HS-5 (cell line): ENCODE measurements around the gene ABHD16A.

Experiments
- DNase-seq: peaks from one replicate; pipeline ENCODE4 v3.0.0-alpha.2; 2012; ENCODE audit warnings: low read depth

ABHD16A gene

DNA sequence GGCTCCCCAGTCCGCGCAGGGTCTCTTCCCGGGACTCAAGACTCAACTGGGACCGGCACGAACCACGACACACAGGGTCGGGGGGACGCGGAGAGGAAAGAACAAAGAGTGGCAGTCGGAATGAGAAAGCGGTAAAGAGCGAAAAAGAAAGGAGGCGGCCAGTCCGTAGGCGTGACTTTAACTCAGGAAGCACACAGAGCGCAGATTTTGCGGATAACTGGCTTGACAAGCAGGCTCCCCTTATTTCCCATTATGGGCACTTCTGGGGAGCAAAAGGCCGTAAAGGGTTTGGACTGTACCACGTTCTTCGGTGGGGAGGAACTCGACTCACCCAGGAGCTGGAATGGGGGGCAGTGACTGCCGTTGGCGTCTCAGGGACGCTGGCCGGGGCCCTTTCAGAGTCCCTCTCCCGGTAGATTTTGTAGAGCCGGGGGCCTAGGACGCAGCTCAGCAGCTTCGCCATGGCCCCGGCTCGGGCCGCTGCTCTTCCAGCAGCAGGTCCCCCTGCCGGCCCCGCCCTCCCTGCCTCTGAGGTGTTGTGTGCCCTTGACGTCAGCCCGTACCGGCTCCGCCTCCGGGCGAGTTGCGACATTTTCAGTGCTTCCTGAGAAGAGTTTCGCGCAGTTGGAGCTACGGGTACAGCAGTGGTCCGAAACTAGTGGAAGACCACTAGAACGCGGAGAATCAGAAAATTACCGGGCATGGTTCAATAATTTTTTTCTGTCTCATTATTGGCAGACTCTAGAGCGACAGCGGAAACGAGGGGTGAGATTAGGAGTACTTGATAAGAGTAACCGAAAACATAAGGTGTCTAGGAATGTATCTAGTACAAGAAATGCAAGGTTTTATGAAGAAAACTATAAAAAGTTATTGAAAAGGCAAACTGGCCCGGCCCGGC lies at the start of gene ABHD16A:
ABHD16A (minus strand) TSS at position 506 of the 898 bp plus-strand sequence; CDS start at position 463, 43 bp downstream.
- DNase-seq: peak; percentile 94

DNA sequence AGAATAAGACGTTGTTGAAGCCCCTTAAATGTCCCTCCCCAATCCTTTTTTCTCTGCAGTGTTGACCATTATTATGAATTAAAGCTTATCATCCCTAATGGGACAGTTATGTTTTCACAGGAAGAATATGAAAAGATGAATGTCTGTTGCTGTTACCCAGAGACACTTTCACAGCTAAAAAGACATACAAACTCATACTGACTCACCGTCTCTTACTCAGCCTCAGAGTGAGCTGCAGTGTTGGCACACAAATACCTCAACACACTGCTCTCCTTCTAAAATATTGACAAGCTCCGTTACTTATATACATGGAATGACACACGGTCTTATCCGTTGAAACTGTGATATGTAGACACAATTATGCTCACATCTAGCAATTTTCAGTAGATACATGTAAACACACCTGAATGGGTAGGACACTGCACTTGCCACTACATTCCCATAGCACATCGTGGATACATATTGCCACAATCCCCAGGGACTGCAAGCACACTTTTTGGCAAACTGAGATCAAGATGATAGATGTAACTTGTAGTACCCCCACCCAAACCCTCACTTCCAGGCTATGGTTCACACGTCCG lies 49.7 kb upstream of the ABHD16A start:
- no peak for DNase-seq

DNA sequence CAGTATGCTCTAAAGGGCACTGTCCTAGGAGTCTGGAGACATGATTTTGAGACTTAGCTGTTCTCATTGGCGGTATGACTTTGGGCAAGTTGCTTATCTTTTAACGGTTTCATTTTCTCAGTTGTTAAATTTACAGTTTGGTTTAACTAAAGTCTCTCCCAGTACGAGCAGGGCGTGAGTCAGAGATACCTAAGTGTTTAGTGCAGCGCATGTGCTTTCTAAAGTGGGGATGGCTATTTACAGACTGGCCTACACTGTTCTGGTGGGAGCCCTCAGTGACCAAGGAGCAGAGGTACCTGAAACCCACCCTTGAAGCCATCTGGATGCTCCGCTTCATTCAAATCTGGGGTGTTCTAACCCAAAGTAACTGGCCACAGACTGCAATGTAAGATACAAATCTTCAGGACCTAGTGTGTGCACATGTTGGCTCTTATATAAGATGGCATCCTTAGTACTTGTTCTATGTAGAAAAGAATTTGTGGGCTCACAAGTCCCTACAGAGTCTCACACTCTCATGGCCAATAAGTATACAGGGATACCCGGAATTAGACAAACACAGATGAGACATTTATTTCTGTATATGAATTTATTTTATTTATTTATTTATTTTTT lies 47.4 kb upstream of the ABHD16A start:
- no peak for DNase-seq

DNA sequence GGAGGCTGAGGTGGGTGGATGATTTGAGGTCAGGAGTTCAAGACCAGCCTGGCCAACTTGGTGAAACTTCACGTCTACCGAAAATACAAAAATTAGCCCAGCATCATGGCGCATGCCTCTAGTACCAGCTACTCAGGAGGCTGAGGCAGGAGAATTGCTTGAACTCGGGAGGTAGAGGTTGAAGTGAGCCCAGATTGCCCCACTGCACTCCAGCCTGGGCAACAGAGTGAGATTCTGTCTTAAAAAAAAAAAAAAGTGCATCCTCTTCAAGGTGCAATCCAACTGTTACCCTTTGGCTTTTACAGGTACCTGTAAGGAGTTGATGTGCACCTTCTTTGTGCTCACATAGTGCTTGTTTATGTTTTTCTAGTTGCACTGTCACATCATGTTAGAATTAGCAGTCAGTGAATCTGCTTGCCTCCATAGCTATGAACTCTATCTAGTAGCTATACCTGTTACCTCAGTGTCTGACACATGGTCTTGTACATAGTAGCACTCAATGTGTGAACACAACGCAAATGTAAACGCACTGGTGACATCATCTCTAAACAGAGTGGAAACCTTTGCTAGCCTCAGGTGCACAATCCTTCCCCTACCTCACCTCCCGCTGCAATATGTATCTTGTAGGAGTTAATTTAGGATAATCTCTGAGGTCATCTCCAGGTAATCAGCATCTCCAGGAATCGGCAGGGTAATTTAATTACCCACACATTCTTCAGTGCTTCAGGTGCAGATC lies 46.3 kb upstream of the ABHD16A start:
- no peak for DNase-seq

DNA sequence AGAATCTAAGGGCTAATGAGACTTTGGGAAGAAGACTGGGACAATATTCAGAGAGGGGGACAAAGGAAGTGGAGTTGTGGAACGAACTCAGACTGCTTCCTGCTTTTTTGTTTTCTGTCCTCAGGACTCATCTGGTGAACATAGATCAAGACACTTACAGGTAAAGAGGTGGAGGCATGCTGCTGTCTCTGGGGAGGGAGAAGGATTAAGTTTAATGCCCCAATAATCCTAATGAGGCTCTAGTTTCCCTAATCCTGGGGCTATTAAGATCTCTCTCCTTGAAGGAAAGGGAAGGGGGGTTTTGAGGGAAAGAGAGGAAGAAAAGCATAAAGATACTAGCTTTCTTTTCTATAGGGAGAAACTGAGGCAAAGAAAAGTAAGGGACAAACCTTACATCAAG lies 41.3 kb upstream of the ABHD16A start:
- no peak for DNase-seq

DNA sequence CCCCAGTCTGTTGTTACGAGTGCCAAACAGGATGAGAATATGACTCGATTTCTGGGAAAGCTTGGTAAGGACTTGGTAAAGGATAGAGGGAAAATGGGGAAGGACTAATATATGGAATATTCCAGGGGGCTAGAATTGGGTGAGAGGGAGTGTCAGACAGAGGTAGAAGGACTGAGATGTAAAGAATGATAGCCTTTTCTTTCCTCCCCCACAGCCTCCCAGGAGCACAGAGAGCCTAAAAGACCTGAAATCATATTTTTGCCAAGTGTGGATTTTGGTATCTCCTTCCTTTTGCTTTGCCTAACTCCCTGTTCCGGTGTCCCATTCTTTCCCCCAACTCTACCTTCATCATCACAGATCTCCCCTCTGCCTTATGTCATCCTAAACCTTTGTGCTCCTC lies 39.8 kb upstream of the ABHD16A start:
- DNase-seq: no peak

DNA sequence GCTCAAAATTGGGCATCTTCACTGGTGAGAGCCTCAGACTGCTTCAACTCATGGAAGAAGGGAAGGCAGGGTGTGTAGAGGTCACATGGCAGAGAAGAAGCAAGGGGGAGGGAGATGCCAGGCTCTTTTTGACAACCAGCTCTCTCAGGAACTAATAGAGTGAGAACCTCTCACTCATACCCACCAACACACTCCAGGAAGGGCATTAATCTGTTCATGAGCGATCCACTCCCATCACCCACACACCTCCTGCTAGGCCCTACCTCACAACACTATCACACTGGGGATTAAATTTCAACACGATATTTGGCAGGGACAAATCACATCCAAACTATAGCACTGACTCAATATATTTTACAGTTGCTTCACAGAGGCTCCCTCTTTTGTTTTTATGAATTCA lies 38.7 kb upstream of the ABHD16A start:
- no peak for DNase-seq

DNA sequence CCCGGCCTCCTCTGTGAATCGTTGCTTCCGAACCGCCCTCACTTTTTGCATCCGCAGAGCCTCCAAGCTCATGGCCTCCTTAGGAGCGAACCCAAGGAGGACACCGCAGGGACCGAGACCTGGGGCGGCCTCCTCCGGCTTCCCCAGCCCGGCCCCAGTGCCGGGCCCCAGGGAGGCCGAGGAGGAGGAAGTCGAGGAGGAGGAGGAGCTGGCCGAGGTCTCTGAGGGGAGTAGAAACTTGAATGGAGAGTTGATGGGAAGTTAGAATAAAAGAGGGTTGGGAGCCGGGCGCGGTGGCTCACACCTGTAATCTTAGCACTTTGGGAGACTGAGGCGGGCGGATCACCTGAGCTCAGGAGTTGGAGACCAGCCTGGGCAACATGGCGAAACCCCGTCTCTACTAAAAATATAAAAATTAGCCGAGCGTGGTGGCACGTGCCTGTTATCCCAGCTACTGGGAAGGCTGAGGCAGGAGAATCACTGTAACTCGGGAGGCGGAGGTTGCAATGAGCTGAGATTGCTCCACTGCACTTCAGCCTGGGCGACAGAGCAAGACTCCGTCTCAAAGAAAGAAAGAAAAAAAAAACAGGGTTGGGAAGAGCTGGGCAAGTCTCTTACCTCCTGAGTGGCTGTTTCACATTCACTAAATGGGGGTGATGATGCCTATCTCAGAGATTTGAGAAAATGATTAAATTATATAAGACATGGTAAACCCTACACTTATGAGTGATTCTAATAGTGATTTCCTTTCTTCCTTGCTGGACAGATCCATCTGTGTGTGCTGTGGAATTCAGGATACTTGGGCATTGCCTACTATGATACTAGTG lies 37.5 kb upstream of the ABHD16A start:
- DNase-seq: no peak

DNA sequence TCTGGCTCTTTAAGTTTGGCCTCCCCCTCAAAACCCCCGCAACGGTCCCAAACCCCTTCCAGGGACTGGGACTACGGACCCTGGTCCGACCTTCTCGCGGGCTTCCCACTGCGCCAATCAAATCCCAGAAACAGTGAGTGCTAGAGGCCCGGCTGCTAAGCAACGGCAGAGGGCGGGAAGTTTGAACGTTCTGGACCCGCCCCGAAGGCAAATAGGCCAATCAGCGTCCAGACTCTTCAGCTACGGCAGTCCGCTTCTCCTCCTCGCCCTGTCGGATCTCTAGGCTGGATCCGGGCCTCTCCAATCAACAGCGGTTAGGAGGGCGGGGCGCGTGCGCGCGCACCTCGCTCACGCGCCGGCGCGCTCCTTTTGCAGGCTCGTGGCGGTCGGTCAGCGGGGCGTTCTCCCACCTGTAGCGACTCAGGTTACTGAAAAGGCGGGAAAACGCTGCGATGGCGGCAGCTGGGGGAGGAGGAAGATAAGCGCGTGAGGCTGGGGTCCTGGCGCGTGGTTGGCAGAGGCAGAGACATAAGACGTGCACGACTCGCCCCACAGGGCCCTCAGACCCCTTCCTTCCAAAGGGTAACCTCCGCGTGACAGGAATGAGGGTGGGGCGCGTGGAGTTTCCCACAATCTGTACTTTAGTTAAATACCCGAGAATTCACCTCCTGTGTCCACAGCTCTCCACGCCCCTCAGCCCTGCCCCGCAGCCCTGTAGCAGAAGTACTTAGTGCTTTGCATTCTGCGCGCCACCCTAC lies 36.7 kb upstream of the ABHD16A start, which contains the start of gene MSH5:
MSH5 (plus strand) TSS at position 367 of the 758 bp plus-strand sequence. CDS start 462 bp downstream, outside the sequence.
- peak; percentile 97 for DNase-seq

DNA sequence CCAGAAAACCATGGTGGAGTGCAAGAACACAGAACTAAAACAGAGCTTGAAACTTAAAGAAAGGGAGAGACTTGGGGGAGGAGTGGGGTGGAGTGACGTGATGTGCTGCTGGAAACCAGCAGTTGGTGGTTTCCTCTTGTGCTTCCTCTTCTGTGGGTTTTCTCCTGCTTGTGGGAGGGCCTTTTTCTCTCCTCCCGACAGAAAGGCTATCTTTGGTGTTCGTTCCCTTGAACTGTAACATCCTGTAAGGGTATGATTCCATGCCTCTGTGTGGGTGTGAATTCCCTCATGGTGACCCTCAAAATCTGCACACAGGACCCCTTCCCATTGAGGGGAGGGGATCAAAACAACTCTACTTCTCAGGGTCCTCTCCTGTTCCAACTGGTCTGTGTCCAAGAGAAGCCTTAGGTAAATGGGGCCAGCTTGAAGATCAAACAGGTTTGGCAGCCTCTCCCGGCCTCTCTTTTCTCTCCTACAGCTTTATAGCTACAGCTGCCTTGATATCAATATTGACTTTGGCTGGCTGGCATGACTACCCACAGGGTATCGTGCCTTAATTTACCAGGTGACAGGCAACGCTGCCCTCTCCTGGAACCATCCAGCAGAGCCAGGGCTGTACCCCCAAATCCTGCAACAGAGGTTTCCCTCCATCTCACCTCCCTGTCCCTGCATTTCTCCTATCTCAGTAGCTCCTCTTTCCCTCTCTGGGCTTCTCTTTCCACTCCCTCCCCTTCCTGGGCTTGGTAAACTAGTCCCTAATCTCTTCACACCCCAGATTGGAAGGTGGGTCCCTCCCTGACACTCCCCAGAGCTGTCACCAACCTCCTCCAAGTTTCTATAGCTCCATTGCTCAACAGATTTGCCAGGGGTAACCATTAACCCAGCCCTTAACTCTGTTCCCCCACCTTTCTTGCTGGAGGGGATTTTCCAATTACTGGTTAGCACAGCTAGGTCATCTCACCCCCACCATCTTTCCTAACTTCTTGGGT lies 35.2 kb upstream of the ABHD16A start:
- peak; percentile 68 for DNase-seq

DNA sequence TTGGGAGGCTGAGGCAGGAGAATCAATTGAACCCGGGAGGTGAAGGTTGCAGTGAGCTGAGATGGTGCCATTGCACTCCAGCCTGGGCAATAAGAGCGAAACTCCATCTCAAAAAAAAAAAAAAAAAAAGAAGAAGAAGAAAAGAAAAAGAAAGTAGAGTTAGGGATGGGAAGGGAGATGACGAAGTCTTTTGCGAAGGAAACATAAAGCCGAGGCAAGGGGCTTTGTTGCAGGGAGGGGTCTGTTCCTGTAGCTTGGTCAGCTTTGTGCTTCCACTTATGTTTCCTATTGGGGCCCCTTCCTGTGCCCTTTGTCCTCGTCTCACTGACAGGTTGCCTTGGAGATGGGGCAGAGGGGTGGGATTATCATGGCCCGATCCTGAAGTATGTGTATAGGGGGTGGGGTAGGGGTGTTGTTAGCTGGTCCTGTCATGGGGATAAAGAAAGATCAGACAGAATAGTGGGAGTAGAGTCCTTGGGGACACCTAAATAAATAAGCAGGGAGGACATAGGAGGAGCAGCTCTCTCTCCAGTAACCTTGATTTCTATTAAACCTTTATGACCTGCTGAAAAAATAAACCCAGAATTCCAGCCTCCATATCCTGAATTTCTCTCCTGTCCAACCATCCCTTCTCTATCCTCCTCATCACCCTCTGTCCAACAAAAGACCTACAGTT lies 34.3 kb upstream of the ABHD16A start:
- DNase-seq: no peak

DNA sequence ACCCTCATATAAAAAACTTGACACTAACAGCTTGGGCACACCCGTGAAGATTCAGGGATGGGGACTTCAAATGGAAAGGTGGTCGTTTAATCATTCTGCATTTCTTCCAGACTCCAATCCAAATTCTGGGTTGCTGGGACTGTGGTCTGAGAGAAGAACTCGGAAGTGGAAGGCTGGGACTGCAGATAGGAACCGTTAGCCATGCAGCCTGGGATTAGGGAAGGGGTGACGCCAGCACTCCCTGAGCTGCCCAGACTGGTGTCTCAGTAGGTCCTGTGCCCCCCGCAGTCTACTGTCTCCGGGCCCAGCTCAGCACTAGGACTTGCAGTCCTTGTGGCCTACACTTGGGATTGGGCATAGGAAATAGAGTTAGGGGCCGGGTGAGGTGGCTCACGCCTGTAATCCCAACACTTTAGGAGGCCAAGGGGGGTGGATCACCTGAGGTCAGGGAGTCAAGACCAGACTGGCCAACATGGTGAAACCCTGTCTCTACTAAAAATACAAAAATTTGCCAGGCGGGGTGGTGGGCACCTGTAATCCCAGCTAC lies 33.7 kb upstream of the ABHD16A start:
- DNase-seq: no peak

DNA sequence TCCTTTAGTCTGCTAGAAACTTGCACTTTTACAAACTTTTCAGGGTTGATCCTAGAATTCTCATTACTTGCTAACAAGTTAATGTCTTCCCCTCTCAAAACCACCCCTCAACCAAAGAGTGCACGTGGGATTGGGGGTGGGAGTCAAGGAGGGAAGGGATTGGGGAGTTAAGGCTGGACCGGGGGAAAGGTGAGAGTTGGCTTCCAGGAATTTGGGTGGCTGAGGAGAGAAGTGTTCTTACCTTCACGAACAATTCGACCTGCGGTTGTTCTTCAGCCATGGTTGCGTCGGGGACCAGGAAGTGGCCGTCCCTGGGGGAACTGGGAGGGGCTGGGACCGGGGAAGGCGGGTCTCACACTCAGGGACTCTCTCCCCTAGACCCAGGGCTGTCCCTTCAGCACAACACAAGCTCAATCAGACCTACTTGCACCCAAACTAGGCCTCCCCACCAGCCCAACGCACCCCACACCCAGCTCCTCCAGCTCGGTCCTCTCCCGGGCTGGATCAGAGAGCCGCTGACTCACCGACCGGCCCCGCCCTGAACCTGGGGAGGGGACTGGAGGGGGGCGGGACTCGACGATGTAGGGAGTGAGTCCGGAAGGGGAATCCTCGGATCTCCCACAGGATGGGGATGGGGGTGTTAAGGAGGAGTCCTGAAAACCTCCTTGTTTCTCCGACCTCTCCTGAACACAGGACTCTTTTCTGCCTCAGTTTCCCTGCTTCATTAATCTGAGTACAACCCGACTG lies 33.1 kb upstream of the ABHD16A start, which contains the start of gene CLIC1:
CLIC1 (minus strand) TSS at position 510 of the 747 bp plus-strand sequence; CDS start at position 280, 230 bp downstream.
- DNase-seq: no peak

DNA sequence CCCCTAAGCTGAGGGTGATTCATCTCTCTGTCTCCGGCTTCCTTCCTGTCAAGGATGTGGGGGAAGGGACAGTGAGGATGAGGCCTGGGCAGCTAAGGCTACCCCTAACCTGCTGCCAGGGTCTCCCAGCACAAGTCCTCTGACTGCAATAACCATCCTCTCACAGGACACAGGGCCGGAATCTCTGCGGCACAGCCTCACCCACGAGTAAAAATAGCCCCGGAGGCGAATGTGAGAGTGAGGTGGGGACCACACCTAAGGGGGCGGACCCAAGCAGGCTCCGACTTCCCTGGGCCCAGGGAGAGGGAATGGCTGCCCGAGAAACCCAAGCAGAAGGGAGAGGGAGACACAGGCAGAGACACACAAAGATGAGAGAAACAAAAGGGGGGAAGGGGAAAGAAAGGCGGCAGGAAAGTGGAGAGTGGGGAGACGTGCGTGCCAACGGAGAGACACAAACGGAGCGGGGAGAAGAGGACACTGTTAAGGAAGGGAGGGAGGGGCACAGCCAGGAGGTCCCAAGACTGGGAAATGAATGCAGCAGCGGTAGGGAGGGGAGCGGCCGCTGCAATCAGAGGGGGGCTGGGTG lies 31.8 kb upstream of the ABHD16A start:
- DNase-seq: peak; percentile 78

DNA sequence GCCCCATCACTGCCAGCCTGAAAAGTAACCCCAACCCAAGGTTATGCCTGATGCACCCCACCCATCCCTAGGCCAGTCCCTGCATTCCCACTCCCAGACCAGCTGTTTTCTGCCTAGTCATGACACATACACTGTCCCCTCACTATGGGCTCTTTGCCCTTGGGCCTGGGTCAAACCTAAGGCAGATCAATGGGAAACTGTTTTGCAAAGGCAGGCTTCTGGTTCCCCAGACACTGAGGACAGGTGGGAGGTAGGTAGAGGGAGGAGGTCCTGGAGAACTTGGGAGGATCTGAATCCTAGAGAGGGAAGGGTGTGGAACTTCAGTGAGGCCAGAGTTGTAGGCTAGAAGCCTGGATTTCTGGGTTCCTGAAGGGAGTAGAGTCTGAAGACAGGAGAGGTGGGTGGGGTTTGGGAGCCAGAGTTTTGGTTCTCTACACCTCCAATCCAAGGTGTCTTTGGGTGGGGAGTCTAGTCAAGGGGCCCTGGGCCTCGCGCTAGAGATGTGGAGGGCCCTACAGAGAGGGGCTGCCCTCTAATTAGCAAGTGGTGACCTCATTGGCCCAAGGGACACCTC lies 31.2 kb upstream of the ABHD16A start:
- DNase-seq: no peak

DNA sequence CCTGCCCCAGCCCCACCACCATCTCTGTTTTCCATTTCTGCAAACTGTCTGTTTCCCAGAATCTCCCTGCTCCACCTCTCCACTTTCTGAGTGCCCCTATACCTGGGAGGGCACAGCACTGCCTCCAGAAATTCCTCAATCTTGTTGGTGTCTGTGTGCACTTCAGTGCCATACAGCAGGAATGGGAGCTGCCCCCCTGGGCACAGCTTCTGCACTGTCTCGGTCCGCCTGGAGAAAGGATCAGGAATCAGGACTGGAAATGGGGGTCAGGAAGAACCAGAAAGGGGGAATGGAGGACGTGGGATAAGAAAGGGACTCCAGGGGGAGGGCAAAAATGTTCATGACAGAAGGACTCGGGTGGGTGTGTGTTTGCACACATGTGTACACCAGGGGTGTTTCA lies 30.6 kb upstream of the ABHD16A start:
- no peak for DNase-seq

DNA sequence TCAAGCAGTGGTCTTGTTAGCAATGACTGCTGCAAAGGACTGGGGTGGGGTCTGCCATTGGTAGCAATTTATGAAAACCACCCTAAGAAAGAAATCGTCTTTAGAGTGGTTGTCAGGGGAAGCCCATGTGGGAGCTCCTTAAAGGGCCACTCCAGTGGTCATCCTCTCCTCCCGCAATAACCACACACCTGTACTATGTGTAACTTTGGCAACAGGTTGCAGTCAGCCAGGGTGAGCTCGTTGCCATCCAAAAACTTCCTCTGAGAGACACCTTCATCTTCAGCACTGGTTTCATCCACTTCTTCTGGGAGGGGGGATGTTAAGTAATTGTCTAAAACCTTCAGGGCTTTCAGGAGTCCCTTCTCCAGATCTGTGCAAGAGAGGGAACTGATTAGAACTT lies 28.9 kb upstream of the ABHD16A start:
- DNase-seq: no peak
